ENCODE results near the gene ACTA2.

Gene ACTA2

GRCh38 chr10:88931548-88931947 is 21.0 kb downstream of the ACTA2 start:
- Histone ChIP-seq H4K20me1 (no peaks in the 10 kb centered on the region), H3K27ac (no peak overlapping the region), H3K4me2 (no peak overlapping the region), H3K36me3 (peaks cover 0 to 3% (median 0%) of the 10 kb centered on the region in 11 experiments; a peak in 1 of 22 replicates), H3K9ac (no peak overlapping the region), H3K4me3 (no peak overlapping the region), H3K27me3 (no peaks in the 10 kb centered on the region), H3K9me3 (replicated peaks in 1 of 11) (no peaks in the 10 kb centered on the region), H3K4me1 (peaks cover 0 to 10% (median 5%) of the 10 kb centered on the region in 10 experiments; a peak in 16 of 20 replicates)
- no peak for TF ChIP-seq Cebpa-rat (IDR thresholded peaks at IDR 0.05)

DNA sequence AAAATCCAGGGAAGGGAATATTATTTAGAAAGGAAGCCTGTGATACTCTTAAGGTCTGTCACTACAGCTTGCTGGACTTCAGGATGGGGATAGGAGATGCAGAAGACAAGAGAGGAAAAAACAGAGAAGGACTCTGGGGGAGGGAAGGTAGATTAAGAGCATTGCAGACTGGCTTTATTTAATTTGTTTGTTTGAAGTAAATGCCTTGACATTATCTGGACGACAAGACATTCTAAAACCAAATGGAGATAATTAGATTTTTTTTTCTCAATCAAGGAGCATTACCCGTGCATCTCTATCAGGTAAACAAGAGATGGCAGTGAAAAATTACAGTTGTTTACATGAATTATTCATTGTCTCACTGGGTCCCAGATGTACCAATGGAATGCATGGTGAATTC is 24.3 kb downstream of the ACTA2 start:
- Histone ChIP-seq H3K9me3 (replicated peaks in 1 of 11) (peaks cover 0 to 12% (median 0%) of the 10 kb centered on the region in 11 experiments; a peak in 2 of 22 replicates), H3K27ac (no peak overlapping the region), H3K27me3 (no peaks in the 10 kb centered on the region), H3K9ac (no peak overlapping the region), H3K4me2 (no peak overlapping the region), H3K4me3 (no peak overlapping the region), H3K4me1 (0 out of 20 replicates have a peak, but pooled peaks cover 0 to 5% (median 0%) of the 10 kb centered on the region in 10 experiments), H4K20me1 (no peaks in the 10 kb centered on the region), H3K36me3 (peaks cover 0 to 13% (median 0%) of the 10 kb centered on the region in 11 experiments; a peak in 7 of 22 replicates)
- TF ChIP-seq Cebpa-rat (IDR thresholded peaks at IDR 0.05), result no peak

GRCh38 chr10:88927416-88927690 is 25.2 kb downstream of the ACTA2 start:
- H3K27me3 ChIP-seq, result no peaks in the 10 kb centered on the region
- no peak overlapping the region for H3K27ac ChIP-seq
- H3K4me2 ChIP-seq, result no peak overlapping the region
- TF ChIP-seq Cebpa-rat (IDR thresholded peaks at IDR 0.05), result no peak
- peaks cover 0 to 12% (median 0%) of the 10 kb centered on the region in 11 experiments; a peak in 2 of 22 replicates for H3K9me3 ChIP-seq (replicated peaks in 1 of 11)
- no peak overlapping the region for H3K4me3 ChIP-seq
- H3K36me3 ChIP-seq, result peaks cover 0 to 13% (median 0%) of the 10 kb centered on the region in 11 experiments; a peak in 7 of 22 replicates
- H3K4me1 ChIP-seq, result 0 out of 20 replicates have a peak, but pooled peaks cover 0 to 4% (median 0%) of the 10 kb centered on the region in 10 experiments
- H4K20me1 ChIP-seq, result no peaks in the 10 kb centered on the region
- H3K9ac ChIP-seq, result no peak overlapping the region

DNA sequence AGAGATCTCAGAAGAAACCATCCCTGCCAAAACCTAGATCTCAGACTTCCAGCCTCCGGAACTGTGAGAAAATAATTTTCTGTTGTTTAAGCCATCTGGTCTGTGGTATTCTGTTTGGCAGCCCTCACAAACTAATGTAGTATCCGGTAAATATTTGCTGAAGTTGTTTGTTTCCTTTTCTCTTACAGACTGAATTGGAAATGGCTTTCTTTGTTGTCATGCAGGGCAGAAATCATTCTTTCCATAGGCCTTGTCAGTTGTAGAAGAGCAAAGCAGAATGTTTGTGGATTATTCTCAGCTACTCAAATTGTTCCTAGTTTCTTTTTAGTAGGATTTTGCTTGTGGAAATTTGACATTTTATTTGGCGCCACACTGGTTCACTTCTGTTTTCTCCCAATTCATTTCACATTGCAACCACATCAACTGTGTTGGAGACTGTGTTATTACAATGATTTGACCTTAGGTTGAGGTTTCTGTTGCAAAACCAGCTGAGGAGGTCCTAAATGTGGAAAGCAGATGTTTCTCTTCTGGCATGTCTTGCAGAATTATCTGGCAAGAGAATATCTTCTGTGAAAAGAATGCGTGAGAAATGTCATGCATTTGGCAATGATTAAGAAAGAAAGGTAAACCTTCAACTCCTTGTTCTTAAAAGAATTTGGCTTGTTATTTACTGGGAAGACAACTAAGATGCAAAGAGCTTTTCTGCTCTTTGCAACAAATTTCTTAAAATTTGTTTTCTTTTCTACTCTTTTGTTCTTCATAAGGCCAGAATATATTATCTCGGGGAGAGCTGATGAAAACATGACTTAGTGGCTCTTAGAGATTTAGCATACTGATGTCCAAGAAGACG is 25.8 kb downstream of the ACTA2 start:
- Histone ChIP-seq H3K4me3 (no peak overlapping the region), H4K20me1 (no peaks in the 10 kb centered on the region), H3K4me2 (no peak overlapping the region), H3K9me3 (replicated peaks in 1 of 11) (peaks cover 0 to 12% (median 0%) of the 10 kb centered on the region in 11 experiments; a peak in 2 of 22 replicates), H3K4me1 (no peaks in the 10 kb centered on the region), H3K36me3 (peaks cover 0 to 13% (median 0%) of the 10 kb centered on the region in 11 experiments; a peak in 7 of 22 replicates), H3K27me3 (no peaks in the 10 kb centered on the region), H3K9ac (no peak overlapping the region), H3K27ac (no peak overlapping the region)
- no peak for TF ChIP-seq Cebpa-rat (IDR thresholded peaks at IDR 0.05)

DNA sequence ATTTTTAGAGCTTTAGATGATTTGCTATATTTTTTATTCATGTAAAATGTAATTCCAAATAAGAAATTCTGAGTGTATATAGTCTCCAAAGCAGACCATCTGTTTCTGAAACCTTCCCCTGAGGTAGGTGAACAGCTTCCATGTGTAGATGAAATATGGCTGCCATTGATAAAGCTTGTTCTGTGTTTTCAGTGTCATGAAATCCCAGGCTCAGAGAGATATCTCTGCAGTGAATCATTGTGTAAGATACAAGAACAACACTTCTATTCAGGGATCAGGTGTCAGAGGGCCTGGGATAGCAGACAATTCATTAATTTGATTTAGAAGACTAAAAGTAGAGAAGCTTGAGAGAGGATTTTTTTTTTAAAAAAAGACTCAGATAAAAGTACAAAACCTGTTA is 29.1 kb downstream of the ACTA2 start:
- Histone ChIP-seq H3K27me3 (no peaks in the 10 kb centered on the region), H4K20me1 (no peaks in the 10 kb centered on the region), H3K4me2 (no peak overlapping the region), H3K36me3 (peaks cover 0 to 13% (median 0%) of the 10 kb centered on the region in 11 experiments; a peak in 7 of 22 replicates), H3K9me3 (replicated peaks in 1 of 11) (peaks cover 0 to 12% (median 0%) of the 10 kb centered on the region in 11 experiments; a peak in 2 of 22 replicates), H3K9ac (no peak overlapping the region), H3K27ac (no peak overlapping the region), H3K4me1 (no peaks in the 10 kb centered on the region), H3K4me3 (no peak overlapping the region)
- TF ChIP-seq Cebpa-rat (IDR thresholded peaks at IDR 0.05), result no peak

DNA sequence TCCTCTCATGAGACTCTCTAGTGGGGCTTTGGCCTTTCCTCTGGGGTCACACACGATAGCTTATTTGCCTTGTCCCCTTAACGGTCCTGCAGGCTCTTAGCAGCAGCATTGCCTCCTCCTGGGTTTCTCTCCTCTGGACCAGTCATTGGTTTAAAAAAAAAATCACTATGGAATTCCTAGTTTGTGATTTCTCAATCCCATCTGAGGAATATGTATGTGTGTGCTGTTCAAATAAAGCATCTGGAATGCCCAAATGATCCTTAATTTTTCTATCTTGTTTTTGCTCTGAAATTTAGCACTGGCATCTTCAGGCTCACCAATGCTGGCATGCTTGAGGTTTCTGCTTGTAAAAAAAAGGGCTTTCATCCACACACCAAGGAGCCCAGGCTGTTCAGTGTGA is 30.5 kb downstream of the ACTA2 start:
- no peak for TF ChIP-seq Cebpa-rat (IDR thresholded peaks at IDR 0.05)
- H3K4me1 ChIP-seq, result no peaks in the 10 kb centered on the region
- H3K9ac ChIP-seq, result no peak overlapping the region
- H3K4me2 ChIP-seq, result no peak overlapping the region
- H4K20me1 ChIP-seq, result no peaks in the 10 kb centered on the region
- H3K27me3 ChIP-seq, result no peaks in the 10 kb centered on the region
- peaks cover 0 to 12% (median 0%) of the 10 kb centered on the region in 11 experiments; a peak in 2 of 22 replicates for H3K9me3 ChIP-seq (replicated peaks in 1 of 11)
- H3K4me3 ChIP-seq, result no peak overlapping the region
- H3K36me3 ChIP-seq, result peaks cover 0 to 13% (median 0%) of the 10 kb centered on the region in 11 experiments; a peak in 6 of 22 replicates
- H3K27ac ChIP-seq, result no peak overlapping the region

GRCh38 chr10:88920986-88921593 is 31.5 kb downstream of the ACTA2 start:
- no peak overlapping the region for H3K27ac ChIP-seq
- no peaks in the 10 kb centered on the region for H4K20me1 ChIP-seq
- H3K9ac ChIP-seq, result no peak overlapping the region
- H3K9me3 ChIP-seq (replicated peaks in 1 of 11), result peaks cover 0 to 12% (median 0%) of the 10 kb centered on the region in 11 experiments; a peak in 2 of 22 replicates
- no peak overlapping the region for H3K4me3 ChIP-seq
- H3K36me3 ChIP-seq, result peaks cover 0 to 12% (median 0%) of the 10 kb centered on the region in 11 experiments; a peak in 6 of 22 replicates
- no peaks in the 10 kb centered on the region for H3K27me3 ChIP-seq
- no peak for TF ChIP-seq Cebpa-rat (IDR thresholded peaks at IDR 0.05)
- no peak overlapping the region for H3K4me2 ChIP-seq
- H3K4me1 ChIP-seq, result no peaks in the 10 kb centered on the region

- Histone ChIP-seq H3K4me1 (no peaks in the 10 kb centered on the region), H3K4me2 (no peak overlapping the region), H3K9ac (no peak overlapping the region), H3K9me3 (replicated peaks in 1 of 11) (peaks cover 0 to 12% (median 0%) of the 10 kb centered on the region in 11 experiments; a peak in 1 of 22 replicates), H3K27ac (no peak overlapping the region), H3K36me3 (peaks cover 0 to 12% (median 0%) of the 10 kb centered on the region in 11 experiments; a peak in 2 of 22 replicates), H3K27me3 (no peaks in the 10 kb centered on the region), H4K20me1 (no peaks in the 10 kb centered on the region), H3K4me3 (no peak overlapping the region)
- no peak for TF ChIP-seq Cebpa-rat (IDR thresholded peaks at IDR 0.05)
These were observed 32.4 kb downstream of the ACTA2 start for GRCh38 chr10:88920198-88920597.

DNA sequence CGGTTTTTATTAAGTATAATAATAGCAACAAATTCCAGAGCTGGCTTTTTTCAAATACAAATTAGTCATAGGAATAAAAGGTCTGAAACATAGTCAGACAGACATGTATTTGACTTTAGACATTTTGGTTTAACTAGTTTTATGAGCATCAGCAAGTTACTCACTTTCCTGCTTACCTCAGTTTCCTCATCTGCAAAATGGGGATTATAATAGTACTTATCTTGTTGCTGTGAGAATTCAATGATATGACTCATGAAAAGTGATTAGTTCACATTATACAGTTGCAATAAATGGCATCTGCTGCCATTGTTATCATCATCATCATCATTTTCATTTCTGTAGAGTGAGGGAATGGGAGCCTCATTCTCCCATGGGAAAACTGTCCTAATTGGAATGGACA is 33.5 kb downstream of the ACTA2 start:
- Histone ChIP-seq H3K36me3 (peaks cover 0 to 10% (median 0%) of the 10 kb centered on the region in 11 experiments; a peak in 2 of 22 replicates), H3K27me3 (no peaks in the 10 kb centered on the region), H3K4me3 (no peak overlapping the region), H3K9ac (no peak overlapping the region), H3K4me2 (no peak overlapping the region), H3K27ac (no peak overlapping the region), H3K9me3 (replicated peaks in 1 of 11) (peaks cover 0 to 2% (median 0%) of the 10 kb centered on the region in 11 experiments; a peak in 1 of 22 replicates), H3K4me1 (no peaks in the 10 kb centered on the region), H4K20me1 (no peaks in the 10 kb centered on the region)
- no peak for TF ChIP-seq Cebpa-rat (IDR thresholded peaks at IDR 0.05)

Measured in BLaER1 treated with 17β-estradiol and CSF1 and Interleukin-3, amounts not matched to agents 10 nM and 100 nM (cell line).